Measurements from ENCODE around the gene MXD3.
"Not testable (repeated sequence)": the region's sequence is repeated elsewhere in the genome, so short reads cannot be mapped to it uniquely, and the experiment has no call there.

The MXD3 gene

DNA sequence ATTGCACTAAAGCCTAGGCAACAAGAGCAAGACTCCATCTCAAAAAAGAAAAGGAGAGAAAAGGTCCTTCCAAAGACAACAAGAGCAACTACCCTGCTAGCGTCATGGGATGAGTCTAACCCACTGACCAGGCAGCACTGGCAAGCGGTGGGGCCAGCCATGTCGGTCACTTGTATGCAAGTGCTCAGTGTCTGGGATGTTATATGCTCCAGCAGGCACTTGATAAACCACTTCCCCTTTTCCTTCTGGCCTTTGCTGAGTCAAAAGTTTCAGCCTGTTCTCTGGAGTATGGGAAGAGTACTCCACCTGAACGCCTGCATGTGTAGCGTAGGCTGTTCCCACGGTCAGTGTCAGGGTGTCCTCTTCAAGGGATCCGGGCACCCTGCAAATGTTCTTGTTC is 9.2 kb upstream of the MXD3 start:
- no peak for DNase-seq (ENCODE audit: low read depth in 2 of 2)

- no peak for DNase-seq (ENCODE audit: low read depth in 2 of 2)
Measured at GRCh38 chr5:177319913-177320588, 8.4 kb upstream of the MXD3 start.

DNA sequence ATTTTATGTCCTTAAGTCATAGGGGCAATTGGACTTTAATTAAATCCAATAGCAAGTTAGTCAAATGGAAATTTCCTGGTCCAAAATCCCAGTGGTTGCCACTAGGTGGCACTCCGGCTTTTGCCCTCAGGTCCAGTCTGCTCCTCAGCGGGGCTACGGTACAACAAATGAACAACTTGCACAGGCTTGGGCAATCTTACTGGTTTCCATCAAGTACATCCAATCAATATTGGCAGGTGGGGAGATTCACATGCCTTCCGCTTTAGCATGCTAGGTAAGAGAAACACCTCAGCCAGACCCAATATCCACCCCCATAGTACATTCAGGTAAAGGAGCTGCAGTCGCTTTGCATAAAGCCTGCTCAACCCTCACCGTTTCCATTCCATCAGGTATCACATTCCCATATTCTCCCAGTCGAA is 6.3 kb upstream of the MXD3 start:
- peak; percentile 31 to 40 for DNase-seq (ENCODE audit: low read depth in 2 of 2)

- DNase-seq (ENCODE audit: low read depth in 2 of 2): no peak
Measured at GRCh38 chr5:177316005-177316404, 4.3 kb upstream of the MXD3 start.

DNA sequence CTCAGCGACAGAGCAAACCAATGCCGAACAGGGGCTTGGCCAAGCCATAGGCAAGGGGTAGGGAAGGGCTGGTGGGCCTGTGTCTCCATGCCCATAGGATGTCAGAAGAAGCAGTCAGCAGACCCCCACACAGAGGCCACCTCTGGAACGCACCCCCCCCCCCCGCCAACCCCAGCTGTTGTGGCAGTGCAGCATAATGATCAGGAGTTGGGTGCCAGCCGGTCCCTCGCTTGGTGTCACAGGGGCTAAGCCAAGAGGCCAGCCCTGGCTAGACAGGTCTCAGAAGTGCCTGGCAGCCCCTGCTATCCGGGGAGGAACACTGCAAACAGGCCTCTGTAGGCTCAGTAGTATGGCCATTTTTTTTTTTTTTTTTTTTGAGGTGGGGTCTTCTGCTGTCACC is 3.7 kb upstream of the MXD3 start:
- DNase-seq (ENCODE audit: low read depth in 2 of 2): no peak

- no peak for DNase-seq (ENCODE audit: low read depth in 2 of 2)
Measured at GRCh38 chr5:177314376-177315342, 3.0 kb upstream of the MXD3 start.

GRCh38 chr5:177313561-177314259 is 2.0 kb upstream of the MXD3 start:
- DNase-seq (ENCODE audit: low read depth in 2 of 2): no peak

DNA sequence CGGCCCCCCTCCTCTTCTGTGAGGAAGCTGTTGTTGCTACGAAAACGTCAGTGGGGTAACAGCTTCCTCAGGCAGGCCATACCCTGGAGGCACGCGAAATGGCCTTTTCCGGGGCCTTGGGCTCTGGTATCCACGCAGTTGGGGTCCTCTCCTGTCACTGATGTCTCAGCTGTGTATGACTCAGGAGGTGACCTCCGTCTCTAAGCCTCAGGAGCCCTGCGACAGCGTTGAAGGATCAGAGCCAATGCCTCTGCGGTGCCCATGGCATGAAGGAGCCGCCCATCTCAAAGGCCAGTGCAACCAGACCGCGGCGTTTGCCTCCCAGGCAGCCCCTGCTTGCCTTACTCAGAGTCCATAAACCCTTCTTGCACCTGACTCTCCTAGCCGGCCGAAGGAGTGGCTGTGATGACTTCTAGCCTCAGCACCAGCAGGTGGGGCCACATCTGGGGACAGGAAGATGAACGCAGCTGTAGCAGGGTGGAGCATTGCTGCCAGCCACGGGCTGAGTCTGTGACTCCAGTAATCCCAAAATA is 1.0 kb upstream of the MXD3 start:
- DNase-seq (ENCODE audit: low read depth in 2 of 2): no peak

DNA sequence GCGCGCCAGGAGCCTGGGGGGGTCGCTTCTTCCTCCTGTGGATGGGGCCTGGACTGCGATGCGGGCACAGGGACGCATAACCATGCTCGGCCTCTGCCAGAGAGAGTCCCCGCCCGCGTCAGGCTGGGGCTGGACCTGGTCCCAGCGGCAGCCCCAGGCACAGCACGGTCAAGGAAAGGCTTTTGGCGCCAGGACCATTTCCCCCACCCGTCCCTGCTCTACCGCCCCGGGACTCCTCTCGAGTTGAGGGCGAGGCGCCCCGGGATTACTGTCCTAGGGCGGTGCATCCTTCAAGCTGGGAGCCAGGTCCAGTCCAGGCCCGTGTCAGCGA is 341 bp downstream of the MXD3 start:
- no peak for DNase-seq (ENCODE audit: low read depth in 2 of 2)

DNA sequence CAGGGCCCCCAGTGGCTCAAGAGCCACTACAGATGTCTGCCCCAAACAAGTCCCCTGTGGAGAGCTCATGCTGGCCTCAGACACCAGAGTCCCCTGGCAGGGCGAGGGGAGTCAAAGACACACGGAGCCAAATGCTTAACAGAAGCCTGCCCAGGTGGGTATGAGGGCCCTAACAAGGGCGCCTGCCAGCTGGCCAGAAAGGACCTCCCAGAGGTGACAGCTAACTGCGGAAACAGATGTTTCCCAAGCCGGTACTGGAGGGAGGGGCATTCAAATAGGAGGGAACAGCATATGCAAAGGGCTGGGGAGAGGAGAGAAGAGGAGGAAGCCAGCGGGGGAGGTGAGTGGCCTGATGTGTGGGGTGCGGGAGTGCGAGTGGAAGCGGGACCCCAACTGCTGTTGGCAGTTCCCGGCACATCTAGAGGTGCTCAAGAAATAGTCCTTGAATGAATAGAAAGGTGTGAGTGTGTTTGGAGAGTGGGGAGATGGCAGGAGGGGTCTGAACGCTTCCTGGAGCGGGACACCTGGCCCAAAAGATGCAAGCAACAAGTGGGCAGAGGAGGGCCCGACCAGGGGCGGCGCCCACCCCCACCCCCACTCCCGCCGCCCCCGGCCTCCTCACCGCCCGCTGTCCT is 824 bp downstream of the MXD3 start:
- no peak for DNase-seq (ENCODE audit: low read depth in 2 of 2)

DNA sequence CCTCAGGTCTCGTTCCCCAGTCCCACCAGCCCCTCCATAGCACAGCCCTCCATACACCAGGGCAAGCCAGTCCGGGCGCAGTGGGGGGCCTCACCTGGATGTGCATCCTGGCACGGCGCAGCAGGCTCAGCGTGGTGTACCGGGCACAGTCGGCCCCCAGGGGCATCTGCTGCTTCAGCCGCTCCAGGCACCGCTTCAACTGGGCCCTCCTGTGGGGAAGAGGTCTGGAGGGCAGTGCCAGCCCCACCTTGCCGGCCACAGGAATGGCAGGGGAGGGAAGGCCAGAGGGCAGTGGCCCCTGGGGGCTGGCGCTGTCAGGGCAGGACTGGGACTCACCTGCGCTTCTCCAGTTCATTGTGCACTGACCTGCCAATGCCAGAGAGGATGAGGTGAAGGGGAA is 1.4 kb downstream of the MXD3 start:
- no peak for DNase-seq (ENCODE audit: low read depth in 2 of 2)

- peak; percentile 17 to 18 for DNase-seq (ENCODE audit: low read depth in 2 of 2)
Measured at GRCh38 chr5:177309351-177310191, 2.1 kb downstream of the MXD3 start.

GRCh38 chr5:177308740-177309139 is 3.0 kb downstream of the MXD3 start:
- DNase-seq (ENCODE audit: low read depth in 2 of 2): no peak

GRCh38 chr5:177307544-177308363 is 3.9 kb downstream of the MXD3 start:
- DNase-seq (ENCODE audit: low read depth in 2 of 2): no peak

DNA sequence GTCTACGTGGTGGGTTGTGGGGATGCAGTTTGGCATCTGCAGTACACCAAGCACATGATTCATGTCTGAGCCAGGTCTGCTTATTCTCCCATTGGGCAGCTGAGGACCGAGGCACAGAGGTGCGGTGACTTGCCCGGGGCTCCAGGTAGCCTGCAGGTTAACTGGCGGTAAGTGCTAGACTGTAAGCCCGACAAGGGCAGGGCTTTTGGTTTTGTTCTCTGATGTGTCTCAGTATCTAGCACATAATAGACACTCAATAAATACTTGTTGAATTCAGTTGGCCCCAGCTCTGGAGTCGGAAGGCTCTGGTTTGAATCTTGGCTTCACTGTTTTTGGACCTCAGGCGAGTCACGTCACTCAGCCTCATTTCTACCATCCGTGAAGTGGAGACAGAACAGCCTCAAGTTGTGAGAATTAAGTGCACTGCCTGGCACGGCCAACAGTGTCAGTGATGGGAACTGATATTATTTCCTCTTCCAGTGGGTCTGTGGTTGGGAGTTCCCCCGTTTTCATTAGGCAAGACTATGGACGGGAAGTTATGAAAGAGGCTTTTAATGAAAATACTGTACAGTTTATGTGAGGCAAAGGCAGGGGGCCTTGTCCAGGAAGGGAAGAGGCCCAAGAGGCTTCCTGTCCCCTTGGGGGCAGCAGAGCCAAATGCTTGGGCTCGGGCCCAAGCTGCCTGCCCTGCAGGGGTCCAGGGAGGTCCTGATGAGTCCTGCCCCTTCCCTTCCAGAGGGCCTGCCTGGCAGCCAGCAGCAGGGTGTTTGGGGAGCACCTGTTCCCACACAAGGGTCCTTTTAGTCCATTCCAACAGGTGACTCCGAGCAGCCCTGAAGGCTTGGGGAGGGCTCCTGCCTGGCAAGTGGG is 4.8 kb downstream of the MXD3 start:
- DNase-seq (ENCODE audit: low read depth in 2 of 2): no peak

GRCh38 chr5:177306103-177306640 is 5.5 kb downstream of the MXD3 start:
- not testable (repeated sequence) for DNase-seq (ENCODE audit: low read depth in 2 of 2)

- no peak for DNase-seq (ENCODE audit: low read depth in 2 of 2)
Measured at GRCh38 chr5:177304392-177305119, 7.1 kb downstream of the MXD3 start.

- DNase-seq (ENCODE audit: low read depth in 2 of 2): no peak
Measured at GRCh38 chr5:177303925-177304391, 7.7 kb downstream of the MXD3 start.
